HG02763 (cell line): ENCODE results near the gene P2RY11.

ENCODE experiments used
- ATAC-seq: cut with Tn5 transposase; IDR thresholded peaks from one replicate; pipeline ENCODE4 v1.9.1; 2021; ENCODE audit warnings: mild to moderate bottlenecking, moderate library complexity; ENCODE audit not compliant: unreplicated experiment

The P2RY11 gene, protein sequence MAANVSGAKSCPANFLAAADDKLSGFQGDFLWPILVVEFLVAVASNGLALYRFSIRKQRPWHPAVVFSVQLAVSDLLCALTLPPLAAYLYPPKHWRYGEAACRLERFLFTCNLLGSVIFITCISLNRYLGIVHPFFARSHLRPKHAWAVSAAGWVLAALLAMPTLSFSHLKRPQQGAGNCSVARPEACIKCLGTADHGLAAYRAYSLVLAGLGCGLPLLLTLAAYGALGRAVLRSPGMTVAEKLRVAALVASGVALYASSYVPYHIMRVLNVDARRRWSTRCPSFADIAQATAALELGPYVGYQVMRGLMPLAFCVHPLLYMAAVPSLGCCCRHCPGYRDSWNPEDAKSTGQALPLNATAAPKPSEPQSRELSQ

GRCh38 chr19:10111405-10111811 is at the start of gene P2RY11:
Gene P2RY11, plus strand, starts transcription at chr19:10111693. Its CDS starts 29 bp downstream, at chr19:10111722.
- no peak for ATAC-seq

DNA sequence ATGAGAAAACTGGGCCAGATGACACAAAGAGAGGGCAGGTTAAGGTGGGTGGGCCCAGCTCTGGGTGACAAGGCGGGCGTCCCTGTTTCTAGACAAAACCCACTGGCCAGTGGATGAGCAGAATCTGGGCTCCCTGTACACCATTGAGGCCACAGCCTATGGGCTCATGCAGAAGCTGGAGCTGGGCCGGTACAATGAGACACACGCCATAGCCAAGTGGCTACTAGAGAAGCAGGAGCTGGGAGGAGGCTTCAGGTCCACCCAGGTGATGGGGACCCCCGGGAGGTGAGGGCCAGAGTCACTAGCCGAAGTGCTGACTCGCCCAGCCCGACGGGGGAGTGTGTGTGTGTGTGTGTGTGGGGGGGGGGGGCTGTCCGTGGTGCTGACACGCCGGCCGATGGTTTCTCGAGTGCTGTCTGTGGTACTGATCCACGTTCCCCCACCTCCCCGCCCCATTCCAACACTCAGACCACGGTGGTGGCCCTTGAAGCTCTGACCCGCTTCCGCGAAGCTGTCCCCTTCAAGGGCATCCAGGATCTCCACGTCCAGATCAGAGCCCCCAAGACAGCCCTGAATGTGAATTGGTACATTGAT is 49.7 kb upstream of the P2RY11 start:
- no peak for ATAC-seq

GRCh38 chr19:10068205-10068604 is 43.3 kb upstream of the P2RY11 start:
- no peak for ATAC-seq

DNA sequence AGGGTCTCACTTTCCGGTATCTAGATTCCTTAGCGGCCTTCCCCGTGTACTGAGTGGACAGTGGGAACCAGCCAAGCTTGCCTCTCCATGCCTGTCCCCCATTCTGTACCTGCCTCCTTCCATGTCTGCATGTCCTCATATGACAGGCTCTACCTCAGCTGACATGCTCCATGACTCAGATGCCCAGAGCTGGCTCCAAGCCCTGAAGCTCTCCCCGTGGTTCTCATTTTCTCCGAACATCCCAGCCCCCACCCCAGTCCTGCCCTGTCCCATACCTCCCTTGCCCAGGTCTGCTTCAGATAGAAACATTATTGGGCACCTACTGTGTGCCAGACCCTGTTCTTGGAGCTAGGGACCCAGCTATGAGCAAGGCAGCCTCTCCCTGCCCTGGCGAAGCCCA is 42.4 kb upstream of the P2RY11 start:
- ATAC-seq: no peak

DNA sequence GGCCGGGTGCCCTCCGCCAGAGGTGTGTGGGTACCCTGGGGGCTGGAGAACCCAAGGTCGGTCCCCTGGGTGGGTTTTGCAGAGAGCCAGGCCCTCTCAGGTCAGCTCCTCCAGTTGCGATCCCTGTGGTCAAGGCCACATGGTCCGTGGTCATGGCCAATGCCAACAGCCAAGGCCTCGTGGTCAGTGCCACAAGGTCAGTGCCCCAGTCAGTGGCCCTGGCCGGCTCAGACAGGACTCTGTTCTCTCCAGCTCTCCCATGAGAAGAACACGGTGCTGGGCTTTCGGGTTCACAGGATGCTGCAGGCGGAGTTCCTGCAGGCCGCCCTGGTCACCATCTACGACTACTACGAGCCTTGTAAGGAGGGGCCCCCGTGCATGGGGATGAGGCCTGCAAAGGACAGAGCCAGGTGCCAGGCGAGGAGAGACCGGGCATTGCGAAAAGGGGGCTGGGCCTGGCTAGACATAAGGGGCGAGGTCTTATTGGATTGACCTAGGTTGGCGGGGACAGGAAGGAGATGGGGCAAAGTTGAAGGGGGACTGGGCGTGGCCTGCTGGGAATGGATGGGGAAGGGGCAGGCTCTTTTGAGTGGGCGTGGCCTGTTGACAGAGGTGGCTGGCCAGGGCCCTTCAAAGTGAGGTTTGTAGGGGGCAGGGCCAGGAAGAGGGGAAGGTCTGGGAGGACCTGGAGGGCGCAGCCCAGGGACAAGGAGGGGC is 40.6 kb upstream of the P2RY11 start:
- ATAC-seq: no peak

DNA sequence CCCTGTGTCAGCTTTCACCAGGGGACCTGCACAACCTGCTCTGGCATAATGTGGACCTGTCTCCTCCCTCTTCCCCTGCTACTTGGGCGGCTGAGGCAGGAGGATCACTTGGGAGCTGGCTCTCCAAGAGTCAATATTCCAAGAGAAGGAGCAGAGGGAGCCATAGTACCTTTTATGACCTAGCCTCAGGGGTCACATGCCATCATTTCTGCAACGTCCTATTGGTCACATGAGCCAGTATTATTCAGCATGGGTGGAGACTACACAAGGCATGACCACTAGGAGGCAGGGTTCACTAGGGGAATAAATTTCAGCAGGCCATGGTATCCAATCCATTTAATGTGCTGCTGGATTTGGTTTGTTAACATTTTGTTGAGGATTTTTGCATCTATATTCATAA is 37.3 kb upstream of the P2RY11 start:
- ATAC-seq: no peak

DNA sequence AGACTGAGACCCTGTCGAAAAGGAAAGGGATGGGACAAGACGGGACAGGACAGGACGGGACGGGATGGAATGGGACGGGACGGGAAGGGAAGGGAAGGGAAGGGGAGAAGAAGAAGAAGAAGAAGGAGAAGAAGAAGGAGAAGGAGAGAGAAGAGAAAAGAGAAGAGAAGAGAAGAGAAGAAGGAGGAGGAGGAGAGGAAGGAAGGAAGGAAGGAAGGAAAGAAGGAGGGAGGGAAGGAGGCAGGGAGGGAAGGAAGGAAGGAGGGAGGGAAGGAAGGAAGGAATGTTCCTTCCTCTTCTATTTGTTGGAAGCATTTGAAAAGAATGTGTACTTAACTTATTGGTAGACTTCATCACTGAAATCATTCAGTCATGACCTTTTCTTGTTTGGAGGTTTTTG is 35.0 kb upstream of the P2RY11 start:
- ATAC-seq: no peak

GRCh38 chr19:10078329-10078728 is 33.2 kb upstream of the P2RY11 start:
- no peak for ATAC-seq

- ATAC-seq: no peak
Observed at GRCh38 chr19:10079031-10079453, 32.5 kb upstream of the P2RY11 start.

GRCh38 chr19:10083911-10084310 is 27.6 kb upstream of the P2RY11 start:
- no peak for ATAC-seq

DNA sequence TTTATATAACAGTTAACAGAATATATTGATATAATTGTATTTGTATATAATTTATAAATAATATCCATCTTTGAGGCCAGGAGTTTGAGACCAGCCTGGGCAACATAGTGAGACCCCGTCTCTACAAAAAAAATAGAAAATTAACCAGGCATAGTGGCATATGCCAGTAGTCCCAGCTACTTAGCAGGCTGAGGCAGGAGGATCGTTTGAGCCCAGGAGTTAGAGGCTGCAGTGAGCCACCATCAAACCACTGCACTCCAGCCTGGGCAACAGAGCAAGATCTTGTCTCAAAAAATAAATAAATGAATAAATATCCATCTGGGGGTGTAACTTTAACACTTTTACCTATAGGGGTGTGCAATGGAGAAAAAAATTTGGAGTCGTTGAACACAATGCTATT is 26.7 kb upstream of the P2RY11 start:
- no peak for ATAC-seq

GRCh38 chr19:10085641-10086590 is 25.6 kb upstream of the P2RY11 start, which contains the start of gene SHFL:
Gene SHFL, plus strand, starts transcription at chr19:10086317. Its CDS starts 111 bp downstream, at chr19:10086428.
- peak; percentile 84 for ATAC-seq

DNA sequence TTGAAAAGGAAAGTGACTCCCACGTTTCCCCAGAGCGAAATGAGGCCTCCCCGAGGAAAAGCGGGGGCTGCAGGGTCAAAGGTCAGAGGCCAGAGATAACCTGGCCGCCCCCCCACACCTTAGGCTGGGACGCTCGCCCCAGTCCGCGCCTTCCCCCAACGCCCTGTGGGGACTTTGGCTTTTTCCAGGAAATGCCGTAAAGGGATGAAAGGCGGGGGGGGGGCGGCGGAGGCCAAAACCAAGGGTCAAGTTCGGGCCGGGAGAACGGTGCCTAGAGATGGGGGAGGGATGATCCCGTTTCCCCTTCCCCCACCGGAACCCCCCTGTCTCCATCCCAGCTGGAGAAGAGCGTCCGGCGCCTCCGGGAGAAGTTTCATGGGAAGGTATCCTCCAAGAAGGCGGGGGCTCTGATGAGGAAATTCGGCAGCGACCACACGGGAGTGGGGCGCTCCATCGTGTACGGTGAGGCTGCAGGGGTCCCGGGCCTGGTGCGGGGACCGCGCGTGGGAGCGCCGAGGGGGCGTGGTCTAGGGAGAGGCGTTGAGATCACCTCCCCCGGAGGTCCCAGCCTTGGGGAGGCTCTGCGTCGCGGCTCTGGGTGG is 24.8 kb upstream of the P2RY11 start:
- no peak for ATAC-seq

- no peak for ATAC-seq
Observed at GRCh38 chr19:10087296-10088061, 24.0 kb upstream of the P2RY11 start.

DNA sequence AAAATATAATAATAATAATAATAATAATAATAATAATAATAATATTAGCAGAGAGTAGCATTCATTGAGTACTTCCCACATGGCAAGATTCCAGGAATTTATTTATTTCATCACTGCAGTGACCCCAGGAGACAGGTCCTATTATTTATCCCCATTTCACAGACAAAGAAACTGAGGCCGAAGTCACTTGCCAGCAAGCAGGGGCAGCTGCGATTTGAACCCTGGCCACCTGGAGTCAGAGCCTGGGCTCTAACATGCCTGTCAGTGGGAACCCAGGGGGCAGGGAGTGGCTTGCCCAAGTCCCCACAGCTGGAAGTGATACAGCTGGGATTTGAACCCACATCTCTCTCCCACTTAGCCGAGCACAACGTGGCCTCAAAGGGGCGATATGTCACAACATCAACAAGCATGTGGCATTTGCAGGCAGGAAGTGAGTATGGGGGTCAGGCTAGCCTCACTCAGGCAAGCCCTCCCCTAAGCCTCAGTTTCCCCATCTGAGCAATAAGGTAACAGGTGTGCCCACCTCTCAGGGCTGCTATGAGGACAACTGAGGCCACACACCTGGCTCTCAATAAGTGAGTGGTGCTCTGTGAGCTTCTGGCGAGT is 22.4 kb upstream of the P2RY11 start:
- no peak for ATAC-seq

DNA sequence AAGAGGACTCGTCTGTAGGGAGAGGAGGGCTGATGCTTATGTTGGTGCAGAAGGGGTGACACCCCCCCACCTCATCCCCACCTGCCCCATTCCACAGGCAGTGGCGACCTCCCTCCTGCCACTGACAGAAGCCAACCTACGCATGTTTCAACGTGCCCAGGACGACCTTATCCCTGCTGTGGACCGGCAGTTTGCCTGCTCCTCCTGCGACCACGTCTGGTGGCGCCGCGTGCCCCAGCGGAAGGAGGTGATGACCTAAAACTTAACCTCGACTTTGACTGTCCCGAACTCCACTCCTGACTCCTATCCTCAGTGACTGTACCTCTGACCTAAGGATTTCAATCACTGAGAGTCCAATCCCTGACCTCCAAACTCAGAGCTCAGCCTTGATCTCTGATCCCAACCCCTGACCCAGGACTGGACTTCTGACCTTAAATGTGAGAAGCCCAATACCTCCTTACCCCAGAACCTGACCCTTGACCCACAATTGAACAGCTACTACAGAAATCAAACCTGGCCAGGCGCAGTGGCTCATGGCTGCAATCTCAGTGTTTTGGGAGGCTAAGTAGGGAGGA is 21.6 kb upstream of the P2RY11 start:
- no peak for ATAC-seq

DNA sequence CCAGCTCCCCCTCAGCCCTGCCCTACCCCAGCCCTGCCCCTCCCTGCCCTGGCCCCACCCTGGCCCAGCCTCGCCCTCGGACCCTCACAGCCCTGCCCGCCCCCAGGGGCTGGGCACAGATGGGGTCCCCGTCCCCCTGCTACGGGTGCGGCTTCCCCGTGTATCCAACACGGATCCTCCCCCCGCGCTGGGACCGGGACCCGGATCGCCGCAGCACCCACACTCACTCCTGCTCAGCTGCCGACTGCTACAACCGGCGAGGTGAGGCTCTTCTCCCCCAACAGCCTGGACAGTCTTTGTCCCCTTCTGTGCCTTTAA is 20.2 kb upstream of the P2RY11 start:
- no peak for ATAC-seq

- no peak for ATAC-seq
Observed at GRCh38 chr19:10091895-10092641, 19.4 kb upstream of the P2RY11 start.
